HG03575 (cell line): Measurements from ENCODE around the gene NT5M.
"Not testable (repeated sequence)": the region's sequence is repeated elsewhere in the genome, so short reads cannot be mapped to it uniquely, and the experiment has no call there.

ENCODE experiments used
- ATAC-seq: cut with Tn5 transposase; IDR thresholded peaks from one replicate; pipeline ENCODE4 v1.9.1; 2021; ENCODE audit not compliant: unreplicated experiment, insufficient number of reproducible peaks, low FRiP score; ENCODE audit errors: extremely low read depth

Gene NT5M

DNA sequence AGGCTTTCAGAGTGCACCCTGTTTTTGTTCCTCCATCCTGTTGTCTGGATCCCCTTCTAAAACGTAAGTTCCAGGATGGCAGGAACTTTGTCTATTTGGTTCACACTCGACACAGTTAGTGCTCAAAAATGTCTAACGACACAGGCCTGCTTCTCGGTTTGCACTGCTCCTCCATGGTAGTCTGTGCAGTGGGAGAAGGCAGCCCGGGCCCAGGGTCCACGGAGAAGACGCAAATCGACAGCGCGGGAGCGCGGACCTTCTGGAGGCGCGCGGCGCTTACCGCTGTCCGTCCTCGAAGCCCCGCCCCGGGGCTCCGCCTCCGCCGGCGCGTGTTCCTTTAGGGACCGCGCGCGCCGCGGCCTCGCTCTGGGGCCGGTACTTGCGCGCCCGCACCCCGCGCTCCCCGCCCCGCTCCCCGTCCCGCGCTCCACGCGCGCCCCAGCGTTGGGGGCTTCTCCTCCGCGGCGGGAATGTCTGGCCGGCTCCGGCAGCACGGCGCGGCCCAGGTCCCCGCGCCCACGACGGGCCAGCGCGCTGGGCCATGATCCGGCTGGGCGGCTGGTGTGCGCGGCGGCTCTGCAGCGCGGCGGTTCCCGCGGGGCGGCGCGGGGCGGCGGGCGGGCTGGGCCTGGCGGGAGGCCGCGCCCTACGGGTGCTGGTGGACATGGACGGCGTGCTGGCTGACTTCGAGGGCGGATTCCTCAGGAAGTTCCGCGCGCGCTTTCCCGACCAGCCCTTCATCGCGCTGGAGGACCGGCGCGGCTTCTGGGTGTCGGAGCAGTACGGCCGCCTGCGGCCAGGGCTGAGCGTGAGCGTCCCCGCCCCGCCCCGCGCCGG, at the start of gene NT5M:
TSS of gene NT5M (plus strand) at position 364 of the 837 bp plus-strand sequence. CDS start at position 542, 178 bp downstream.
- ATAC-seq = no peak

DNA sequence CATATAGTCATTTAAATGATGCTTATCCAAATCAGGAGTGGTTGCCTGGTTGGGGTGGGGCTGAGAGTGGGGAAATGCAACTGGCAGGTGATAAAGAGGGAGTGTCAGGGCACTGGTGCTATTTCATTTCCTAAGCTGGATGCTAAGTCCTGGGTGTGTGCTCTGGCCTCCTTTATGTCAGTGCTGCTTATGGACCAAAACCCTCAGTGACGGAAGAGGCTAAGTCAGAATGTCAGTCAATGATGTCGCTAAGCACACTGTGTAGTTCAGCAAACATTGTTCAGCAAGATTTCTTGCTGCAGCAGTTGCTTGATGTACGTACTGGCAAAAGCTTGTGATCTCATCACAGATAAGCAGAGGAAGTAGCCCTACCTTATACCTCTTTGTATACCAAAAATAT, 49.8 kb upstream of the NT5M start:
- no peak for ATAC-seq

- no peak for ATAC-seq
Observed at GRCh38 chr17:17254036-17254435, 49.1 kb upstream of the NT5M start.

- not testable (repeated sequence) for ATAC-seq
Observed at GRCh38 chr17:17255689-17256088, 47.5 kb upstream of the NT5M start.

- no peak for ATAC-seq
Observed at GRCh38 chr17:17256316-17256715, 46.9 kb upstream of the NT5M start.

- no peak for ATAC-seq
Observed at GRCh38 chr17:17258011-17258410, 45.2 kb upstream of the NT5M start.

DNA sequence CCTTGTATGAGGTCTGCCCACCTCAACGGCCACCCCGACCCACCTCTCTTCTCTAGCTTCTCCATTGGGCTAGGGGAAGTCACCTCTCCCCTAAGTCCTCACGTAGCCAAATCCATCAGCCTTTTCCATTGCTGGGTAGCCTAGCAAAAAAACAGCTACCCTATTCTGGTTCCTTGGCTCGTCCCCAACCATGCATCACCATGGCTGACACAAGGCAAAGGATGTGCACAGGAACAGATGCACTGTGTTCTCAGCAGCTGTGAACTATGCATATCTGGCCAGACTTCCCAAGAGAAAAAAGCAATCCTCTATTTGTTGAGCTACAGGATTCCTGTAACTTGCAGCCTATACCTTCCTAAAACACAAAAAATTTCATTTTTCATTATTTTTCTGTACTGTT, 44.2 kb upstream of the NT5M start:
- no peak for ATAC-seq

DNA sequence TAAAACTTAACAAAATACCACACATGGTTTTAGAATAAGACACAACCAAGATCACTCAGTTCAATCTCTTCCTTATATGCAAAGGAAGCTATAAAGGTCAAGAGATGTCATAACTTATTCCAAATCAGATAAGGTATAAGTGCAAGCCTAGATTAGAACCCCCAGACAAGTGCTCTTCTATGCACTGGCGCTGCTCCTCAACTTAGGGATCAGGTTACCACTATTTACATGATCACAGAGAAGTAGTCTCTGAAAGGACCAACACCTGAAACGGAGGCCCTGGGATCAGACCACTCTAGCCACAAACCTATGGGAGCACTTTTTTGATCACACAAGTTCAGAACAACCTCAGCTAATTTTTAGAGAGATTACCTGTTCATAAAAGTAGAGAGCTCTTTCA, 38.7 kb upstream of the NT5M start:
- ATAC-seq = no peak

GRCh38 chr17:17269926-17270773, 33.0 kb upstream of the NT5M start:
- no peak for ATAC-seq

- ATAC-seq = no peak
Observed at GRCh38 chr17:17275971-17276370, 27.2 kb upstream of the NT5M start.

- not testable (repeated sequence) for ATAC-seq
Observed at GRCh38 chr17:17277431-17277830, 25.7 kb upstream of the NT5M start.

DNA sequence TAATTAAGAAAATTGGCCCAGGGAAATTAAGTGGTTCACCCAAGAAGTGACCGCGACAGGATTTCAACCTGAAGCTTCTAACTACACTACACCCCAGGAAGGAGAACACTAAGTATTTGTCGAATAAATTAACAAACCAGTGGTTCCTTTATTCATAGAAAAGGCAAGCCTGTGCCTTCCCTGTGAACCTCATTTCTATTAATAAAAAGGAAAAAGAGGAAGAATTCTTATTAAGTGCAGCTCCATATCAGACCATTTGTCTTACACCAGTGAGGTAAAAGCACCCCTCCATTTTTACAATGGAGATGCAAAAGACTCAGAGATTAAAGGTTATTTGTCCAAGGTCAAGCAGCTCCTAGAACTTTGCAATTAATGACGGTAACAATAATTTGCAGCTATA, 23.9 kb upstream of the NT5M start:
- ATAC-seq = no peak

DNA sequence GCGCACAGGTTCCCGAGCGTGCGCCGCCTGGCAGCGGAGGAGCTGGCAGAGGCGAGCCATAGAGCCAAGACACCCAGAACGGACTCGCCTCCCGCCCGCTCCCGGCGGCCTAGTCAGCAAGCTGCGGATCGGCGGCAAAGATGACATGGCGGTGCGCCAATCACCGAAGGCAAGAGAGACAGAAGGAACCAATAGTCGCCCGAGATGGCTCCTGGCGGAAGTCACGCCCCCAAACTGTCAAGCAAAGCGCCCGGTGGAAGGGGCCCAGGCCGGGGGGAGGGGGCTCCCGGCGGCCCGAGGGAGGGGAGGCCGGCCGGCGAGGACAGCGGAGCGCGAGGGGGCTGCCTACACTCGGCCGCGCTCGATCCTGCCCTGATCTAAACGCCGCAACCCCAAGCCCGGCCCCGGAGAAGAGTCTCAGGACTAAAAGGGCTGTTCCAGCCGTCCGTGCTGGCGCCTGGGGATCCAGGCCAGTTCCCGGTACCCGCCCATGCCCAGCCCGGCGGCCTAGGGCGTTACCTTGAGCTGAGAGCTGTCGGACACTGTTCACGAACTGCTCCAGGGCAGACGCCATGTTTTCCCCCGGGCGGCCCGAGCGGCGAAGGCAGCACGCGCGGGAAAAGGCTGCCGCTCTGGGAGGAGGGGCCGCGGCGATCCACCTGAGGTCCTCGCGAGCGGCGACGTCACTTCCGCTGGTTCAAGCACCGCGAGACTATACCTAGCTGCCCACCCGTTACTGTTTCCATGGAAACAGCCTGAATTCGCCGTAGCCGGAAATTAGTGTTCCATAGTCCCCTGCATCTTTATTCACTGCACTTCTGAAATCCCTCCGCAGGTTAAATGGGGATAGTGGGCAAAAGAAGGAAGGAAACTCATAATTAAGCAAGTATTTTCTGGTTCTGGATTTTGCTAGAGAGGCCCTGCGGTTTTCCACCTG, 22.3 kb upstream of the NT5M start, which contains the start of gene COPS3:
TSS of gene COPS3 (minus strand) at position 634 of the 937 bp plus-strand sequence. CDS start at position 574, 60 bp downstream.
- ATAC-seq = peak; percentile 66

DNA sequence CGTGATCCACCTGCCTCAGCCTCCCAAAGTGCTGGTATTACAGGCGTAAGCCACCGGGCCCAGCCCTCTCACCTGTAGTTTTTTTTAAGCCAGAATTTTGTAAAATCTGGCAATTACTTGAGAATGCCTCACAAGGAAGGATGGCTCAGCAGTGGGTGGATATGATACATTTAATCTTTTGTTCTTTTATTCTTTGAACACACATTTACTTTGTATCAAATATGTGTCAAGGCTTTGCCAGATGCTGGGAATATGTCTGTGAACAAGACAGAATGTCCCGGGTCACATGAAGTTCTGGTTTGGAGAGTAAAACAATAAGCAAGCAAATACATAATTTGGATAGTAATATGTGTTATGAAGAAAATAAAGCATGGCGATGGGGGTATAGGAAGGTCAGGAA, 17.2 kb upstream of the NT5M start:
- no peak for ATAC-seq

DNA sequence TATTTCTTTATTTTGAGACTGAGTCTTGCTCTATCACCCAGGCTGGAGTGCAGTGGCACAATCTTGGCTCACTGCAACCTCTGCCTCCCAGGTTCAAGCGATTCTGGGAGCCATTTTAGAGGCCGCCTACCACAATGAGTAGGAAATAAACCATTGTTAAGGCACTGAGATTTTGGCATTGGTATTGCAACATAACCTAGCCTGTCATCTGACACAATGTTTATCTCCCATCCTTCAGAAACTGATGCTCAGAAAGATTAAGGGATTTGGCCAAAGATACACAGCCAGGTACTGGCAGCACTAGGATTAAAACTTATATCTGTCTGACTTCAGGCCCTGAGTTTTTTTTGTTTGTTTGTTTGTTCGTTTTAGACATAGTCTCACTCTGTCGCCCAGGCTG, 14.1 kb upstream of the NT5M start:
- ATAC-seq = no peak

GRCh38 chr17:17289701-17290100, 13.5 kb upstream of the NT5M start:
- no peak for ATAC-seq

DNA sequence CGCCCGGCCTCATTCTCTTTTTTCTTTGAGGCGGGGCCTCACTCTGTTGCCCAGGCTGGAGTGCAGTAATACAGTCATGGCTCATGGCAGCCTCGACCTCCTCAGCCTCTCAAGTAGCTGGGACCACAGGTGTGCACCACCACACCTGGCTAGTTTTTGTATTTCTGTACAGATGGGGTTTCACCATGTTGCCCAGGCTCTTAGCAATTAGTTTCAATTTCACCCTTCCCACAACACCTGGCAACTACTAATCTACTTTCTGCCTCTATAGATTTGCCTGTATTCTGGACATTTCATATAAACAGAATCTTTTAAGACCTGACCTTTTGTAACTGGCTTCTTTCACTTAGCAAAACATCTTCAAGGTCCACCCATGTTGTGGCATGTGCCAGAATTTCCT, 8.0 kb upstream of the NT5M start:
- no peak for ATAC-seq

DNA sequence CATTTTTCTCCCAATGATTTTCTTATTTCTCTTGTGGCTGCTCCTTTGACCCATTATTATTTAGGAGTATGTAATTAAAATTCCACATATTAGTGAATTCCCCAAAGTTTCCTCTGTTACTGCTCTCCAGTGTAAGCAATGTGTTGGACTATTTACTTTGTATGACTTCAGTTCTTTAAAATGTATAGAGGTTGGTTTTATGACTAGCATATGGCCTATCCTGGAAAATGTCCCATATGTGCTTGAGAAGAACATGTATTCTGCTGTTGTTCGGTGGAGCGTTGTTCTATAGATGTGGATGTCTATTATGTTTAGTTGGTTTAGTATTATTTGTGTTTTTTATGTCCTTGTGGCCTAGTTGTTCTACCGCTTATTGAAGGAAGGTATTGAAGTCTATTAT, 6.0 kb upstream of the NT5M start:
- no peak for ATAC-seq

DNA sequence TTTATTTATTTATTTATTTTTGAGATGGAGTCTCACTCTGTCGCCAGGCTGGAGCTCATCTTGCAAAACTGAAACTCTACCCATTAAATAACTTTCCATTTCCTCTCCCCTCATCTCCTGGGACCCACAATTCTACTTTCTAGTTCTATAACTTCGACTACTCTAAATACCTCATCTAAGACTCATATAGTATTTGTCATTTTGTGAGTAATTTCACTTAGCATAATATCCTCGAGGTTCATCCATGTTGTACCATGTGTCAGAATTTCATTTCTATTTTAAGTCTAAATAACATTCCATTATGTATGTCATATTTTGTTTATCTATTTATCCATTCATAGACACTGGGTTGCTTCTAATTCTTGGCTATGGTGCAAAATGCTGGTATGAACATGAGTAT, 5.1 kb upstream of the NT5M start:
- no peak for ATAC-seq
